Esophagus muscularis mucosa (tissue), 3 donors: ENCODE data around the gene DOK3.
A peak's percentile ranks its signal among the peaks of the same experiment; 100 is the strongest.

Experiments
- CTCF ChIP-seq, 3 experiments: fragments of 200-600 bp in 2 of 3; fragments of 450-650 bp in 1 of 3; sonication (generic) in 2 of 3; IDR thresholded peaks; one replicate each; pipeline ENCODE4 v1.5.1; 2017 to 2019; ENCODE audit warnings: antibody characterized with exemption in 3 of 3, mild to moderate bottlenecking in 2 of 3, moderate library complexity in 1 of 3
- POLR2AphosphoS5 ChIP-seq, 2 donors: sonication (generic); formaldehyde crosslinking; IDR thresholded peaks; one replicate each; pipeline ENCODE4 v1.6.1; 2017; ENCODE audit warnings: antibody characterized with exemption in 2 of 2

- no peak for TF ChIP-seq CTCF (IDR thresholded peaks at IDR 0.05)
- peak; percentile 11 to 51 for TF ChIP-seq POLR2AphosphoS5 (IDR thresholded peaks at IDR 0.05)
Observed at GRCh38 chr5:177479774-177480173, 29.9 kb downstream of the DOK3 start.
